Measurements from ENCODE around the gene EPHB6. TPM values are rescaled to one million over a fixed set of nuclear protein-coding genes. Genes with fewer than 3 reads are reported as not detected.

EPHB6 gene
- total and polyA plus RNA-seq, 3 donors from 2014 or later = 38.1 to 52.0 (median 47.3) TPM

- H3K27ac ChIP-seq = no peak overlapping the region
- no peak overlapping the region for H3K4me3 ChIP-seq
- H3K27me3 ChIP-seq = no peaks in the 10 kb centered on the region
- WGBS, 2 donors = 76% methylated on average over 12 of the region's 12 CpGs
- intact Hi-C loops (cut with DNase I; ENCODE audit: low total_unique reads) = no loop called here
- no peaks in the 10 kb centered on the region for H3K4me1 ChIP-seq
- H3K9me3 ChIP-seq = no peaks in the 10 kb centered on the region
- no peak for DNase-seq
- no peak for TF ChIP-seq POLR2A (IDR thresholded peaks at IDR 0.05)
- no peak for TF ChIP-seq CTCF (IDR thresholded peaks at IDR 0.05)
- no peaks in the 10 kb centered on the region for H3K36me3 ChIP-seq (ENCODE audit: low read depth, missing control alignments)
Observed at GRCh38 chr7:142890874-142891485, 36.1 kb downstream of the EPHB6 start.

GRCh38 chr7:142891490-142892082 lies 36.7 kb downstream of the EPHB6 start:
- Histone ChIP-seq H3K4me1 (no peaks in the 10 kb centered on the region), H3K27ac (no peak overlapping the region), H3K36me3 (ENCODE audit: low read depth, missing control alignments) (no peaks in the 10 kb centered on the region), H3K4me3 (no peak overlapping the region), H3K9me3 (no peaks in the 10 kb centered on the region), H3K27me3 (no peaks in the 10 kb centered on the region)
- no peak for DNase-seq
- WGBS, 2 donors = 84 to 85% methylated on average over 10 of the region's 10 CpGs
- TF ChIP-seq CTCF (IDR thresholded peaks at IDR 0.05) (no peak), POLR2A (IDR thresholded peaks at IDR 0.05) (no peak)
- intact Hi-C loops (cut with DNase I; ENCODE audit: low total_unique reads) = no loop called here

GRCh38 chr7:142892951-142893350 lies 38.1 kb downstream of the EPHB6 start:
- Histone ChIP-seq H3K4me1 (no peaks in the 10 kb centered on the region), H3K36me3 (ENCODE audit: low read depth, missing control alignments) (no peaks in the 10 kb centered on the region), H3K27ac (no peak overlapping the region), H3K27me3 (no peaks in the 10 kb centered on the region), H3K9me3 (no peaks in the 10 kb centered on the region), H3K4me3 (no peak overlapping the region)
- no peak for DNase-seq
- intact Hi-C loops (cut with DNase I; ENCODE audit: low total_unique reads) = no loop called here
- 91% methylated on average over 5 of the region's 5 CpGs for WGBS, 2 donors
- TF ChIP-seq POLR2A (IDR thresholded peaks at IDR 0.05) (no peak), CTCF (IDR thresholded peaks at IDR 0.05) (no peak)

GRCh38 chr7:142894112-142894984 lies 39.5 kb downstream of the EPHB6 start:
- intact Hi-C loops (cut with DNase I; ENCODE audit: low total_unique reads) = no loop called here
- Histone ChIP-seq H3K36me3 (ENCODE audit: low read depth, missing control alignments) (no peaks in the 10 kb centered on the region), H3K4me1 (no peaks in the 10 kb centered on the region), H3K27ac (no peak overlapping the region), H3K4me3 (no peak overlapping the region), H3K27me3 (no peaks in the 10 kb centered on the region), H3K9me3 (no peaks in the 10 kb centered on the region)
- TF ChIP-seq CTCF (IDR thresholded peaks at IDR 0.05) = no peak
- no peak for TF ChIP-seq POLR2A (IDR thresholded peaks at IDR 0.05)
- WGBS, 2 donors = 76 to 83% methylated on average over 12 of the region's 12 CpGs
- DNase-seq = no peak
